Stromal cell of bone marrow (primary cell): Measurements from ENCODE around the gene NAA10.
"Not testable (repeated sequence)": the region's sequence is repeated elsewhere in the genome, so short reads cannot be mapped to it uniquely, and the experiment has no call there.

Source experiments
- DNase-seq: peaks from one replicate; pipeline ENCODE4 v3.0.0-alpha.2; 2012; ENCODE audit warnings: low read depth

NAA10 gene

GRCh38 chrX:153934762-153935325 lies at the start of gene NAA10:
Gene NAA10 (minus strand): TSS chrX:153935037. CDS start chrX:153934904, 133 bp downstream.
- DNase-seq: peak; percentile 55

DNA sequence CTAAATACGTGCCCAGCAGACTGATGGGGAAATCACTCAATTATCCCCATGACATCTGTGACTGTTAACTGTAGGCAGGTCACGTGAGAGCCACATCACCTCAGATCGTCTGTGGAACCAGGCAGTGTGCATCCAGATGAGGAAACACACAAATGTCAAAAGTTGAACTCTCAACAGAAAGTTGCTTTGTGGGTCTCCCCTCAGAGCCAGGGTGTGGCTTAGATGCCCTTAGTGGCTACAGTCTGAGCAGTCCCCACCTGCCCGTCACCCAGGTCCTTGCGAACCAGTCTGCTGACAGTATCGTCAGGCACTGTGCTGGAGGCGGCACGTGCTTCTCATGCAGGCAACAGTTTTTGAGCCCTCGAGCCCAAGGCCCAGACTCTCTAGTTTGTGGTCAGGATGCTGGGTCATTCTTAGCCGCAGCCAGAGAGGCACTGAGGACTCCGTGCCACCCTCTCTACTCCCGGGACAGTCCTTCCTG lies 48.5 kb upstream of the NAA10 start:
- no peak for DNase-seq

- no peak for DNase-seq
Measured at GRCh38 chrX:153981771-153982533, 47.1 kb upstream of the NAA10 start.

DNA sequence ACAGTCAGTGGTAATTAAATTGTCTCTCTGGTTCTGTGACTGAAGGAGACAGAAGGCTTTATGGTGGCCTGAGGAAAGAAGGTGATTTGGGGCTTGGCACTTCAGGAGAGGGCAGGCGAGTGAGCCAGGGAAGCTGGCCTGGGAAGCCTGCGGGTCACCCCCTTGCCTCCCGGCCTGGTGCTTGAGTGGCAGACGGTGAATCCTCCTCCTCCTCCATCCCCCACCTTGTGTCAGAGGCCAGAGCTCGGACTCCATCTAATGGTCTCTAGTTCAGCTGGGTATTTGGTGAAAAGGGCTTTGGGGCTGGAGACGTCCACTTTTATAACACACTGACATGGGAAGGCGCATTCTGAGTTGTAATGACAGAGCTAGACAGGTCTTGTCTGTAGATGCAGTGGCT lies 46.4 kb upstream of the NAA10 start:
- no peak for DNase-seq

GRCh38 chrX:153980394-153980793 lies 45.6 kb upstream of the NAA10 start:
- DNase-seq: not testable (repeated sequence)

GRCh38 chrX:153974726-153975286 lies 40.0 kb upstream of the NAA10 start:
- DNase-seq: no peak

DNA sequence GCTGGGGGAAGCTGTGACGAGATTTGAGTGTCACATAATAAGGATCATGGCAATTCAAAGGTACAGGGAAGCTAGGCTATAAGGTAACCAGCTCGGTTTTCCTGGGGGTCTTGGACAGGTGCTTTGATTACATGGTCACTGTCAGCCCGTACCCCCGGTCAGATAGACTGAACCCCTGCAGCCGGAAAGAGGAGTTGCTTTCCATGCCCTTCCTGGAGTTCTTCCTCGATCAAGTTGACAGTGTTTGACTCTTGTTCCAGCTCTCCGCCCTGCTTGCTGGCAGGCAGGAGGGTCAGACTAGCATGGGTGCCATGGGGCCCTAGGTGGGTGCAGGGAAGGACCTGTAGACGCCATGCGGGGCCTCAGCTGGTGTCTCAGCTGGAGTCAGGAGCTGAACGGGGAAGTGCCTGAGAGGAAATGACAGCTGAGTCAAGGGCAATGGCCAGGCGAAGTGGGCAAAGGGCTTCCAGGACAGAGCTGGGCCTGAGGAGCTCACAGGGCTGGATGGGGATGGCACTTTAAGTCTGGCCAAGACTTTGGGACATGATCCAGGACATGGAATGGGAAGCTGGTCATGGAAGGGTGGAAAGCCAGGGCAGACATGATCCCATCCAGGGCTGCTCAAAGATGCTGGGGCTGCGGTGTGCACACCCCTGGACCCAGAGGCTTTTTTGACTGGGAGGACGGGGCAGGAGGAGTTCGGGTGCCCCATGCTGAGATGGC lies 39.3 kb upstream of the NAA10 start:
- DNase-seq: no peak

- DNase-seq: peak; percentile 9
Measured at GRCh38 chrX:153973127-153974002, 38.5 kb upstream of the NAA10 start.

GRCh38 chrX:153972368-153973126 lies 37.7 kb upstream of the NAA10 start, which contains the start of gene TMEM187:
Gene TMEM187 (plus strand): TSS chrX:153972754. CDS start chrX:153982063, 9,309 bp downstream.
- peak; percentile 73 for DNase-seq

DNA sequence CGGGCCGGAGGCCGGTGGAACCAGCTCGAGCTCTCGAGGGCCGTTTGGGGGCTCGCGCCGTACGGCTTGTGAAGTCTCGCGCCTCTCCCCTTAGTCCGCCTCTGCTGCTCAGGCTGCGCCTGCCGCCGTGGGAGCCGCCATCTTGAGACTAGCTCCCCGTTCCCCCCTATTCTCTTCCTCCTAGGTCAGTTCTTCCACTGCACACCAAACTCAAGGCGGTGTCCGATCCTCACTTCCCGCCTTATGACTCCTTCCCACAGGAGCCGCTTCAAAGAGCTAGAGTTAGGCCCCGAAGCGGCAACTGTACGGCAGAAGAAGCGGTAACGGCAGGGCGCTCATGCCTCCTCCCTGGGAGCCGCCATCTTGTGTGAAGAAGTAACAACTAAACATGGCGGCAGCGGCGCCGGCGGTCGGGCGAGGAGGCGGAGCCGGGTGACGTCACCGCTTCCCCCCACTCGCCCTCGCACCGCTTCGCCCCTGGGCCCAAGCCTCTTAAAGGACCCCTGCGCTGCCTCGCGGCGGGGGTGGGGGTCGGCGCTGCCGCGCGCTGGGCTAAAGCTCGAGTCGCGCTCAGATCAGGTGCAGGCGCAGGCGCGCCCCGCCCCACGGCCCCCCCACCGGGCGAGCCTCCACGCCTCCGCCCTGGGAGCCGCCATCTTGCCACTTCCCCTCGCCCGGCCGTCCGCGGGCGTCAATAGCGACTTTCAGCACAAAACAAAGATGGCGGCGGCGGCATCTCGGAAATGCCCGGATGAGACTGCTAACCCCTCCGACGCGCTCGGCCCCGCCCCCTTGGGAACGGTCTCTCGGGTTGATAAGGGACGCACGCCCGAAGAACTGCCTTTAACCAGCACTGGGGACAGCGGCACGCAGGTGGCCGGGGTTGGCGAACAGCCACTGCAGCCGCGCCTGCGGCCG lies 36.9 kb upstream of the NAA10 start, which contains the start of gene HCFC1:
HCFC1 (minus strand) TSS at position 369 of the 918 bp plus-strand sequence. CDS start 978 bp downstream, outside the sequence.
- peak; percentile 72 for DNase-seq

DNA sequence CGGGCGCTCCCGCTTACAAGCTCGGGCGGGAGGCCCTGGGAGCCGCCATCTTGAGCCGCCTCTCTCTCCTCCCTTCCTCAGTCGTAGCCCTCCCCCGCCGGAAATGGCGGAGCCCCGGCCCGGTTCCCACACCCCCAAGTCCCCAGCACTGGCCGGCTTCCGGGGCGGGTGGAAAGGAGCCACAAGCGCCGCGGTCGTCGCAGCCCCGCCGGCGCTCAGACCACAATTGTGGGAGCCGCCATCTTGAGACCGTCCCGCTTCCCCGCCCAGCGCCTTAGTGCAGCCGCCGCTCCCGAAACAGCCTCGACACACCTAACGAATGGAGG lies 36.2 kb upstream of the NAA10 start:
- peak; percentile 81 for DNase-seq

- DNase-seq: peak; percentile 52
Measured at GRCh38 chrX:153970357-153971123, 35.7 kb upstream of the NAA10 start.

- peak; percentile 15 for DNase-seq
Measured at GRCh38 chrX:153969904-153970356, 35.1 kb upstream of the NAA10 start.

DNA sequence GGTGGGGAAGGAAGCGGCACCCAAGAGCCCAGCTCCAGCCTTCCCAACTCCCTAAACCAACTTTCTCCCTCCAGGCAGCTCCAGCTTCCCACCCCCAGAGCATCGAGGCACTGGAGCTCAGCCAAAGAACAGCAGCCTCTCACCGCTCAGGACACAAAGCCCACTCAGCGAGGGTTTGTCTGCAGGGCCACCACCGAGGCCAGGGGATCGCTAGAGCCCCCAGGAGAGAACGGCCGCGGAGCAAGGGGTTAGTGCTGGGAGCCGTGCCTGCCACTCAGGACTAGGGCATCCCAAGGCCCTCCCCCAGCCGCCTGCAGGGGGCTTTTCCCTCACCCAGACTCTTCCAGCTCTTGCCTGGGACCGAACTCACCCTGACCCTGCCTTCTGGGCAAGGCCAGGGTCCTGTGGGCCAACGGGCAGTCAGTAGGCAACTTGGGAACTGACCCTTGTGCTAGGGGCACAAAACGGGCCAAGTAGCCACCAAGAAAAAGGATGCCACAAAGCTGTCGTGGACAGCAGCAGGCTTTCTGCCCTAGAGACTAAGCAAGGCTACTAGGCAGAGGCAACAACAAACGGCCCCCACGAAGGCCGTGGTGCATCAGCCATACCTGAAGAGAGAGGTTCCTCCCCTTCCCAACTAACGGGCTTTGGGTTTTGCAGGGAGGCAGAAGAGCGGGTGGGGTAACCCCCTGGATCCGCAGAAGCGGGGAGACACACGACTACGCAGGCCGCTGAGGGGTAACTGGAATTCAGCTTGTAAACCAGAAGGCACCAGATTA lies 34.5 kb upstream of the NAA10 start:
- no peak for DNase-seq

DNA sequence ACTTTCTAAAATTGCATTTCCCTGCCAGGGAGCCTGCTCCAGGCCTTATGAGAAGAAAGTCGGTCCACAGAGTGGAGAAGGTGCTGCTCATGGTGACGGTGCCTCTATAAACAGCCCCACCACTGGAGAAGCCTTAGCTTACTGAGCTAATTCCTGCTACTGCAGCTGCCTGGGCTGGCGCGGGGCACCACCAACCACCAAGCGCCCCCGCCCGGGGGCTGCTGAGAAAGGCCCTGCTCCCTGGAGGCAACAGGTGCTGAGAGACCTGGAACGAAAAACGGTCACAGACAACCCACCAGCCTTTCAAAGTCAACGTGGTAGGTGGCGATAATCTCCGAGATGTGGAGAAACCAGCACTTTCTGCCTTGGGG lies 33.9 kb upstream of the NAA10 start:
- DNase-seq: no peak

DNA sequence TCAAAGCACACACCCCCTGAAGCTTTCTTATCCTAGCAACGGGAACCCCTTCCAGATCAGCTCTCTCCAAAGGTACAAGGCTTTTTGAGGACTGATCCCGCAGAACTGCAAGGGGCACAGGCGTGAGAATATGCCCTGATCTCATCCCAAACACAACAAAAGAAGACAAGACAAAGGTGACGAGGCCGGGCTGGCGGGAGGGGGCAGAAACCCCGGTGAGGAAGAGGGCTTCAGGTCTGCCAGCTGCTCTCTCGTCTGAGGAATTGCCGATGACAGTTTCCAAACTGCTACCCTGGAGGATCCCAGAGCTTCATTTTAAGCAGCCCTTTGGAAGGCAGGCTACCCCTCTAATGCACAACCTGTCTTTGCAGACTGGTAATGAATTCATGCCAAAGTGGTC lies 33.4 kb upstream of the NAA10 start:
- no peak for DNase-seq

DNA sequence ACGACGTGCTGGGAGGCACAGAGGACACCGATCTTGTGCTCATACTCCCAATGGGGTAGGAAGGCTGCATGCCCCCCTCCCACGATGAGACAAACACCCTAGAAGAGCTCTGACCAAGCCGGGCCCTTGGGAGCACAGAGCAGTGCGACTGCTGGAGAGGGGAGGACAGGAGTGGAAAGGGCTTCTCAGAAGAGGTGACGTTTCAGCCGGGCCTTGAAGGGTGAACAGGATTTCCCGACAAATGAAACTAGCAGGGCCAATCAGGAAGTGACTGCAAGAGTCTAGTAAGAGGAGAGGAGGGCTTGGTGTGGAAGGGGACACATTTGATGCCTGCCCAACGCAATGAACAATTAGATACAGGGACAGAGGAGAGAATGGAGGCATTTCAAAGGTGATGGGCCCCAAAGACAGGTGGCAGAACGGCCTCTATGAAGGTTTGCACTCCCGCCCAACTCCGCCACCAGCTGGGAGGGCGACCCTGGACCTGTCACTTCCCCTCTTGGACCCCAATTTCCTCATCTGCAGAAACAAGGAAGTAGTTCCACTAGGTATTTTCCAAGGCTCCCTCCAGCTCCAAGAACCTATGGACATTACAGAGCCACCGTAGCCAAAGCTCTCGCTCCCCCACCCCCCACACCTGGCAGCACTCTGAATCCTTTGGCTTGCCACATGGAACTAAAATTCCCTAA lies 32.8 kb upstream of the NAA10 start:
- no peak for DNase-seq
